Ishikawa (cell line): ENCODE measurements around the gene TMC7.

Experiments used
- CEBPB ChIP-seq: IDR thresholded peaks from 2 replicates; pipeline ENCODE4 v1.6.1; 2012
- EGR1 ChIP-seq: IDR thresholded peaks from 2 replicates; pipeline ENCODE4 v1.6.1; 2012
- NFIC ChIP-seq: IDR thresholded peaks from 2 replicates; pipeline ENCODE4 v1.6.1; 2012
- RAD21 ChIP-seq: IDR thresholded peaks from 2 replicates; pipeline ENCODE4 v1.6.1; 2012; ENCODE audit warnings: low read depth
- REST ChIP-seq: IDR thresholded peaks from 2 replicates; pipeline ENCODE4 v1.6.1; 2012; ENCODE audit warnings: low read depth, mild to moderate bottlenecking
- YY1 ChIP-seq: IDR thresholded peaks from 2 replicates; pipeline ENCODE4 v1.6.1; 2012; ENCODE audit warnings: low read depth

GRCh38 chr16:19046062-19046461 lies 62.3 kb downstream of the TMC7 start:
- no peak for TF ChIP-seq CEBPB
- TF ChIP-seq YY1 = no peak
- no peak for TF ChIP-seq RAD21
- no peak for TF ChIP-seq EGR1
- no peak for TF ChIP-seq REST
- TF ChIP-seq NFIC = no peak
